ENCODE data around the gene RNF126.

RNF126 gene

DNA sequence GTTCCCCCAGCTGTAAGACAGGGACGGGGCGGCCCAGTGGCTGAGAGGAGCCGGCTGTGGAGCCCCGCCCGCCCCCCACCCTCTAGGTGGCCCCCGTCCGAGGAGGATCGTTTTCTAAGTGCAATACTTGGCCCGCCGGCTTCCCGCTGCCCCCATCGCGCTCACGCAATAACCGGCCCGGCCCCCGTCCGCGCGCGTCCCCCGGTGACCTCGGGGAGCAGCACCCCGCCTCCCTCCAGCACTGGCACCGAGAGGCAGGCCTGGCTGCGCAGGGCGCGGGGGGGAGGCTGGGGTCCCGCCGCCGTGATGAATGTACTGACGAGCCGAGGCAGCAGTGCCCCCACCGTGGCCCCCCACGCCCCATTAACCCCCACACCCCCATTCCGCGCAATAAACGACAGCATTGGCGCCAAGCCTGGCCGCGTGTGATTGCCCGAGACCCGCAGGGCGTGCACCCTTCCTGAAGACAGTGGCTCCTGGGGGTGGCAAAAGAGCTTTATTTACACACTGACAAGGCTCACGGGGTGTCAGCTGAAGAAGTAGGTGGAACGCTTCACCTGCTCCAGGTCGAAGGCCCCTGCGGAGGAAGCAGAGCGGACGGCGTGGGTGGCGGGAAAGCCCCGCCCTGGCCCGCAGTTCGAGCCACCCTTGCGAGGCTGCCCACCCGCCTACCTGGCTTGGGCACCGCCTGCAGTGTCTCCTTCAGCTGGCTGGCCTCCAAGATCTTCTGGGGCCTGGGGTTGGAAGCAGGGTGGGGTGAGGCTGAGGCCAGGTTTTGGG, 46.1 kb downstream of the RNF126 start:
- no peaks in the 10 kb centered on the region for H3K9me3 ChIP-seq
- no peak overlapping the region for H3K4me3 ChIP-seq
- peaks cover 40% of the 10 kb centered on the region for H3K36me3 ChIP-seq (replicated peaks)
- DNase-seq (ENCODE audit: low spot score in 2 of 2), result no peak
- no peaks in the 10 kb centered on the region for H3K4me1 ChIP-seq
- in situ Hi-C loops (cut with MboI; ENCODE audit: low sequenced_read_pairs), result no loop called here
- no peaks in the 10 kb centered on the region for H3K27me3 ChIP-seq (ENCODE audit: low read depth)

DNA sequence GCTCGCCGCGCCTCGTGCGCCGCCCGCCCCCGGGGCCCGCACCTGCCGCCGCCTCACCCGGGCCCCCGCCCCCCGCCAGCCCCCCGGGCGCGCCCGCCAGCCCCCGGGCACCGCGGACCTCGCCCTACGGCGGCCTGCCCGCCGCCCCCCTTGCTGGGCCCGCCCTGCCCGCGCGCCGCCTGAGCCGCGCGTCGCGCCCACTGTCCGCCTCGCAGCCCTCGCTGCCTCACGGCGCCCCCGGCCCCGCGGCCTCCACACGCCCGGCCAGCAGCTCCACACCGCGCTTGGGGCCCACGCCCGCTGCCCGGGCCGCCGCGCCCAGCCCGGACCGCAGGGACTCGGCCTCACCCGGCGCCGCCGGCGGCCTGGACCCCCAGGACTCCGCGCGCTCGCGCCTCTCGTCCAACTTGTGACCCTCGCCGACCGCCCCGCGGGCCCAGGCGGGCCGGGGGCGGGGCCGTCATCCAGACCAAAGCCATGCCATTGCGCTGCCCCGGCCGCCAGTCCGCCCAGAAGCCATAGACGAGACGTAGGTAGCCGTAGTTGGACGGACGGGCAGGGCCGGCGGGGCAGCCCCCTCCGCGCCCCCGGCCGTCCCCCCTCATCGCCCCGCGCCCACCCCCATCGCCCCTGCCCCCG, 46.8 kb downstream of the RNF126 start:
- Histone ChIP-seq H3K36me3 (replicated peaks) (peaks cover 39% of the 10 kb centered on the region), H3K9me3 (no peaks in the 10 kb centered on the region), H3K4me3 (no peak overlapping the region), H3K27me3 (ENCODE audit: low read depth) (no peaks in the 10 kb centered on the region), H3K4me1 (no peaks in the 10 kb centered on the region)
- in situ Hi-C loops (cut with MboI; ENCODE audit: low sequenced_read_pairs), result no loop called here
- no peak for DNase-seq (ENCODE audit: low spot score in 2 of 2)

DNA sequence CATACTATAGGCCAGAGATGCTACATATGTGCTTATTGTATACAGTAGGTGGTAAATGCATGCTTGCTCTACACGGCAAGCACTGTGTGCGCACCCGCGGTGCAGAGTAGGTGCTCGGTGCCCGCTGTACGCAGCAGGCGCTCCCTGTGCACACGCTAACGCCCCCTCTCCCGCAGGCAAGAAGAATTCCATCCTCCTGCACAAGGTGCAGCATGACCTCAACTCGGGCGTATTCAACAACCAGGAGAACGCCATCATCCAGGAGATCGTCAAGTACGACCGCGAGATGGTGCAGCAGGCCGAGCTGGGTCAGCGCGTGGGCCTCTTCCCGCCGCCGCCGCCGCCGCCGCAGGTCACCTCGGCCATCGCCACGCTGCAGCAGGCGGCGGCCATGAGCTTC, 47.4 kb downstream of the RNF126 start:
- Histone ChIP-seq H3K4me3 (no peak overlapping the region), H3K4me1 (no peaks in the 10 kb centered on the region), H3K9me3 (no peaks in the 10 kb centered on the region), H3K36me3 (replicated peaks) (peaks cover 39% of the 10 kb centered on the region), H3K27me3 (ENCODE audit: low read depth) (no peaks in the 10 kb centered on the region)
- DNase-seq (ENCODE audit: low spot score in 2 of 2), result no peak
- in situ Hi-C loops (cut with MboI; ENCODE audit: low sequenced_read_pairs), result no loop called here

DNA sequence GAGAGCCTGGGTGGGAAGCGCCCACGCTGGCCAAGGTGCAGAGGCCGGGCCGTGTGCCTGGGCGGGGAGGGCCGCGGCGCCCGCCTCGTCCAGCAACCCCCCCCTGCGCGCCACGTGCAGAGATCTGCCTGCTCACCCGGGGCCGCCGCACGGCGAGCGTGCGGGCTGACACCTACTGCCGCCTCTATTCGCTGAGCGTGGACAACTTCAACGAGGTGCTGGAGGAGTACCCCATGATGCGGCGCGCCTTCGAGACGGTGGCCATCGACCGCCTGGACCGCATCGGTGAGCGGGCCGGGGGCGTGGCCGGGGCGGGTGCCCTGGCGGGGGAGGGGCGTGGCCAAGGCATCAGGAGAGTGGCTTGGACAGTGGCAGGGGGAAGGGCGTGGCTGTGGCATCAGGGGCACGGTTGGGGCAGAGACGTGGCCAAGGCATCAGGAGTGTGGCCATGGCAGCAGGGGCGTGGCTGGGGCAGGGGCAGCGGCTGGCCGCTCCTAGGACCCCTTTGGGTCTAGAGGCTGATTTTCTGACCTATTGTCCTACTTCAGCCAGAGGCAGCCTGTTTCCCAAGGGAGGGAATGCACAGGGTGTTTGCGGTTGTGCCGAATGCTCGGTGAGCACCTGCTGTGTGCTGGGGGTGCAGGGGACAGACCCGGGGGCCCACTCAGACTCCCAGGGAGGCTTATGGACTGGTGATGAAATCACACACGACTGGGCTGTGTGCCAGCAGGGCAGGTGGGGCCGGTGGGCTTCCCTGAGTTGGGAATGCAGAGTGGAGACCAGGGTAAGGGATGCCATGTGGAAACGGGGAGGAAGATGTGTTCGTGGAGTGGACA, 49.1 kb downstream of the RNF126 start:
- no peaks in the 10 kb centered on the region for H3K27me3 ChIP-seq (ENCODE audit: low read depth)
- H3K36me3 ChIP-seq (replicated peaks), result peaks cover 23% of the 10 kb centered on the region
- no peaks in the 10 kb centered on the region for H3K4me1 ChIP-seq
- in situ Hi-C loops (cut with MboI; ENCODE audit: low sequenced_read_pairs), result no loop called here
- no peak overlapping the region for H3K4me3 ChIP-seq
- DNase-seq (ENCODE audit: low spot score in 2 of 2), result no peak
- no peaks in the 10 kb centered on the region for H3K9me3 ChIP-seq

DNA sequence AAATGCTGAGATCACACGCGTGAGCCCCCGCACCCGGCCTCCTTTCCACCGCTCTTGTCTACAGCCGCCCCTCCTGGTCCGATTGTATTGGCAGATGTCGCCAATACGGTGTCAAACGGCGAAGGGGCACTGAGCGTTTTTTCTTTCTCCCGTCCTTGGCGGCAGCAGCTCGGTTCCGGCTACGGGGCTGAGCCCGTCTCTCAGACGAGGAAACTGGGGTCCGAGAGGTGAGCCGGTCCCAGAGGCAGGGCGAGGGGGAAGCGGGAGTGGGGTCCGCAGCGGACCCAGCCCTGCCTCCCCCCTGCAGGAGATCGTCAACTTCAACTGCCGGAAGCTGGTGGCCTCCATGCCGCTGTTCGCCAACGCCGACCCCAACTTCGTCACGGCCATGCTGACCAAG, 50.1 kb downstream of the RNF126 start:
- H3K4me3 ChIP-seq, result no peak overlapping the region
- DNase-seq (ENCODE audit: low spot score in 2 of 2), result no peak
- no peaks in the 10 kb centered on the region for H3K9me3 ChIP-seq
- H3K27me3 ChIP-seq (ENCODE audit: low read depth), result no peaks in the 10 kb centered on the region
- no peaks in the 10 kb centered on the region for H3K4me1 ChIP-seq
- H3K36me3 ChIP-seq (replicated peaks), result peaks cover 13% of the 10 kb centered on the region
- in situ Hi-C loops (cut with MboI; ENCODE audit: low sequenced_read_pairs), result no loop called here

DNA sequence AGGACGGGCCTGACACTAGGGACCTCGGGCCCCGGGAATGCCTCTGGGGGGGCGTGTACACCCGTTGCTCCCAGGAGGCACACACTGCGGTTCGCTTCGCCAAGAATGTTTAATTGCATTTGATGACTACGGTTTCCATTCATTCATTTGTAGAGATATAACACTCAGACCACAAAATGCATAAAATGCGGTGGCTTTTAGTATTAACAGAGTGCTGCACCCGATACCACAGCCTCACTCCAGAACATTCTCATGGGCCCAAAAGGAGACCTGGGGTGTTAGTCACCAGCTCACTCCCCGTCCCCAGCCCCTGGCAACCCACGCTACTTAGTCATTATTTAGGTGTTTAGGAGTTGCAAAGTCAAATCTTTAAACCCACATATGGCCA, 51.5 kb downstream of the RNF126 start:
- DNase-seq (ENCODE audit: low spot score in 2 of 2), result no peak
- in situ Hi-C loops (cut with MboI; ENCODE audit: low sequenced_read_pairs), result no loop called here
- peaks cover 13% of the 10 kb centered on the region for H3K36me3 ChIP-seq (replicated peaks)
- no peaks in the 10 kb centered on the region for H3K4me1 ChIP-seq
- no peak overlapping the region for H3K4me3 ChIP-seq
- no peaks in the 10 kb centered on the region for H3K9me3 ChIP-seq
- H3K27me3 ChIP-seq (ENCODE audit: low read depth), result no peaks in the 10 kb centered on the region

DNA sequence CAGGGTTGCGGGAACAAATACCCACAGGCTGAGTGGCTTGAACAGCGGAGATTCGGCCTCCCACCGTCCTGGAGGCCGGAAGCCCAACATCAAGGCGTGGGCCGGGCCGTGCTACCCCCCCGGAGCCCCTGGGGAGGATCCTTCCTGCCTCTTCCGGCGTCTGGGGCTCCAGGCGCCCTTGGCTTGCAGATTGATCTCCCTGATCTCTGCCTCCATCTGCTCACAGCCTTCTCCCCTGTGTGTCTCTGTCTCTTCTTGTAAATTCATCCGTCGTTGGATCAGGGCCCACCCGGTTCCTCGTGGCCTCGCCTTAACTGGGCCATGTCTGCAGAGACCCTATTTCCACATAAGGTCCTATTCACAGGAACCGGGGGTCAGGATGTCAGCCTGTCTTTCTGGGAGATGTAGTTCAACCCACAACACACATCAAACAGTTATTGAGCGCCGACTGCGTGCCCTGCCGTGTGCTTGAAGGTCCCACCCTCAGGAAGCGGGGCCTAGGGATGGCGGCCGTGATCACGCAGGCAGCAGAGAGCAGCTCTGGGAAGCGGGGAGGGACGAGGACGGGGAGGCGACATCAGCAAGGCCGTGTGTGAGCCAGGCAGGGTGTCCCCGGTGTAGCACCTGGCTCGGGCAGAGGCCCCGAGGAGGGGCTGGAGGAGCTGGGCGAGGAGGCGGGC, 52.1 kb downstream of the RNF126 start:
- Histone ChIP-seq H3K9me3 (peaks cover under 1% of the 10 kb centered on the region; the same call in 1 of the 2 replicates), H3K4me3 (no peak overlapping the region), H3K27me3 (ENCODE audit: low read depth) (no peaks in the 10 kb centered on the region), H3K4me1 (no peaks in the 10 kb centered on the region), H3K36me3 (replicated peaks) (peaks cover 13% of the 10 kb centered on the region)
- in situ Hi-C loops (cut with MboI; ENCODE audit: low sequenced_read_pairs), result no loop called here
- DNase-seq (ENCODE audit: low spot score in 2 of 2), result no peak

DNA sequence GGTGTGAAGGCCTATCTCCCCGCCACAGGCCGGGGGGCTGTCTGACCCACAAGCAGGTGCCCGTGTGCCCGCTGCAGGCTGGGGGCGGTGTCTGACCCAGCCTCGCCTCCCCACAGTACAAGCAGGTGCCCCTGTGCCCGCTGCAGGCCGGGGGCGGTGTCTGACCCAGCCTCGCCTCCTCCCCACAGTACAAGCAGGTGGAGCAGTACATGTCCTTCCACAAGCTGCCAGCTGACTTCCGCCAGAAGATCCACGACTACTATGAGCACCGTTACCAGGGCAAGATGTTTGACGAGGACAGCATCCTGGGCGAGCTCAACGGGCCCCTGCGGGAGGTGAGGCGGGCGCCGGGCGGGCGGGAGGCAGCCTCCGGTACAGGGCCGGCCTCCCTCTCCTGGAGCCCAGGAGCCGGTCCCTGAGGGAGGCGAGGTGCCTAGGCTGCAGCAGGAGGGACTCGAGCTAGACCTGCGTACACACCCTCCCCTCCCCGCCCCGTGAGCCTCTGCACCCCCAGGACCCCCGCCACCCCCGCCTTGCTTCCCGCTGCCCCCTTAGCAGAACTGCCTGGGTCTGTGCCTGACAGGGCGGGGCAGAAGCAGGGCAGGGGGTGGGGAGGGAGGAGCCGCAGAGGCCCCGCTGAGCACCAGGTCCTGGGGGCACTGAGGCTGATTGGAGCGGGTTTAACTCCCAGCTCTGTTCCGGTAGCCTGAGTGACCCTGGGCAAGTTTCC, 52.8 kb downstream of the RNF126 start:
- in situ Hi-C loops (cut with MboI; ENCODE audit: low sequenced_read_pairs), result no loop called here

DNA sequence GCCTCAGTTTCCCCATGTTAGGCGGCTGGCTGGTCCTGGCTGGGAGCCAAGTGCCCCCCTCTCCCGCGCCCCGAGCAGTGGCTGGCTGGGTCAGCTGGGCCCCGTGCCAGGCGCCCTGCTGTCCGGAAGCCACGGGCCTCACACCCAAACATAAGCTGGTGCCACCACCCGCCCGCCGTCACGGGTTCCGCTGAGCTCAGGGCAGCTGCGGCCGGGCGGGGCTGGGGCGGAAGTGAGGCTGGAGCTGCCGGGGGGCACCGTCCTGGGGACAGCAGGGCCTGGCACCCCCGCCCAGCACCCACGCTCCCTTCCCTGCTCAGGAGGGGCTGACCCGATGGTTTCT, 54.0 kb downstream of the RNF126 start:
- peaks cover 3% of the 10 kb centered on the region; the same call in 1 of the 2 replicates for H3K9me3 ChIP-seq
- in situ Hi-C loops (cut with MboI; ENCODE audit: low sequenced_read_pairs), result no loop called here
- peaks cover 3% of the 10 kb centered on the region; the same call in 1 of the 2 replicates for H3K36me3 ChIP-seq (replicated peaks)
- no peaks in the 10 kb centered on the region for H3K4me1 ChIP-seq
- DNase-seq (ENCODE audit: low spot score in 2 of 2), result no peak
- H3K4me3 ChIP-seq, result no peak overlapping the region
- no peaks in the 10 kb centered on the region for H3K27me3 ChIP-seq (ENCODE audit: low read depth)

More for the DNA sequence above, 52.8 kb downstream of the RNF126 start:
- no peak for DNase-seq (ENCODE audit: low spot score in 2 of 2)
- no peaks in the 10 kb centered on the region for H3K27me3 ChIP-seq (ENCODE audit: low read depth)
- peaks cover 13% of the 10 kb centered on the region for H3K36me3 ChIP-seq (replicated peaks)
- no peaks in the 10 kb centered on the region for H3K4me1 ChIP-seq
- peaks cover 3% of the 10 kb centered on the region; the same call in 1 of the 2 replicates for H3K9me3 ChIP-seq
- no peak overlapping the region for H3K4me3 ChIP-seq

DNA sequence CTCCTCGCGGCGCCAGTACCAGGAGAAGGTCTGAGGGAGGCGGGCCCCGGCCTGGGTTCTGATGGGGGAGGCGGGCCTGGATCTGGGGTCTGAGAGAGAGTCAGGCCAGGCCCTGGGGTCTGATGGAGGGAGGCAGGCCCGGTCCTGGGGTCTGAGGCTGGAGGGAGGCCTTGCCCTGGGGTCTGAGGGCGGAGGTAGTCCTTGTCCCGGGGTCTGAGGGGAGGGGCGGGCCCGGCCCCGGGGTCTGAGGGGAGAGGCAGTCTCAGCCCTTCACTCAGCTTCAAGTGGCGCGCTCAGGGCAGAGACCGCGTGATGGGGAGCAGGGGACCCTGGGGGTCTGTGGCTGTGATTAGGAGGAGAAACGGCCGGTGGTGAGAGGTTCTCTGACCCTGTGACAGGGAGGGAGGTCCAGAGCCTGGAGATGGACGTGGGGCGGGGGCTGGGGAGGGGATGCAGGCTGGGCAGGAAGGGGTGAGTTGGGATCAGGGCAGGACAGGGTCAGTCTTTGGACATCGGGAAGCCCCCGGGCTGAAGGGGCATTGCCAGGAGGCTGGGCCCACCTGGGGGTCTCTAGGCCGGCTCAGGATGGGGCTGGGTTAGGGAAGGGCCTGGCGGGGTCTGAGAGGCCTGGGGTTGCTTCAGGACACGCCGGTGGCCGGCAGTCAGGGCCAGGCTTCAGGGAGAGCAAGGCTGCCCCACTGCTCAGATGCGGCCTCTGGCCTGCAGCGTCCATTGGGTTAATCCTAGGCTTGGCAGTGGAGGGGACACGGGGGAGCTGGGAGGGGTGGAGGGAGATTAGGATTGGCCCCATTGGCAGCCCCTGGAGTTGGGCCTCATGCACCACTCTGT, 54.6 kb downstream of the RNF126 start:
- no peak for DNase-seq (ENCODE audit: low spot score in 2 of 2)
- in situ Hi-C loops (cut with MboI; ENCODE audit: low sequenced_read_pairs), result no loop called here
- H3K36me3 ChIP-seq (replicated peaks), result 0 out of 2 replicates have a peak, but pooled peaks cover 3% of the 10 kb centered on the region

DNA sequence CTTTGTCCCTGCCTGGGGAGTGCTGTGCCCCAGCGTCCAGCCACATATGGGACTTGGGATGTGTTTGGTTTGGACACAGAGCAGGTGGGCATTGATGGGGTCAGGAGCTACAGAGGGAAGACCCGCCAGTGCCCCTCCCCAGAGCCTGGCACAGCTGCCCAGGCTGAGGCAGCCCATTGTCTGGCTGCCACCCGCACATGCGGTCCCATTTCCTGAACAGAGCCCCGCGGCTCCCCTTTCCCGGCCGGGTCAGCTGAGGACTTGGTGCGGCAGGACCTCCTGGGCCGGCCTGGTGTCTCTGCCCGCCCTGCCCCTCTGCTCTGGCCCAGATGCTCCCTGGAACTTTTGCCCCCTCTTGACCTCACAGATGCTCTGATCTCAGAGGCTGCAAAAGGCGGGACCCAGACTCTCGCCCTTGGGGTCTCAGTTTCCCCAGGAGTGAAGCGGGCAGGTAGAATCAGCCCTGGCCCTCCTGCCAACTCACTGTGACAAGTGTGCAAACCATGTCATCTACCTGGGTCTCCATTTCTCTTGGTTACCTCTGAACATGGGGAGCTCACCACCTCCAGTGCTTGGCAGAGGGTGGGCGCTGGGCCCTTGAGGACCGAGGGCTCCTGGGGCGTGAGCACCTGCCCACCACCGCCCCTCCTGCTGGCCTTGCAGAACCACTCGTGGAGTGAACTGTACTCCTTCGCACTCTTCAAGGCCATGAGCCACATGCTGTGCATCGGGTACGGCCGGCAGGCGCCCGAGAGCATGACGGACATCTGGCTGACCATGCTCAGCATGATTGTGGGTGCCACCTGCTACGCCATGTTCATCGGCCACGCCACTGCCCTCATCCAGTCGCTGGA, 55.5 kb downstream of the RNF126 start:
- DNase-seq (ENCODE audit: low spot score in 2 of 2), result no peak
- no peak overlapping the region for H3K4me3 ChIP-seq
- peaks cover 3% of the 10 kb centered on the region; the same call in 1 of the 2 replicates for H3K9me3 ChIP-seq
- H3K36me3 ChIP-seq (replicated peaks), result 0 out of 2 replicates have a peak, but pooled peaks cover 3% of the 10 kb centered on the region
- no peaks in the 10 kb centered on the region for H3K4me1 ChIP-seq
- in situ Hi-C loops (cut with MboI; ENCODE audit: low sequenced_read_pairs), result no loop called here
- no peaks in the 10 kb centered on the region for H3K27me3 ChIP-seq (ENCODE audit: low read depth)

More for the DNA sequence above, 54.6 kb downstream of the RNF126 start:
- Histone ChIP-seq H3K27me3 (ENCODE audit: low read depth) (no peaks in the 10 kb centered on the region), H3K9me3 (peaks cover 3% of the 10 kb centered on the region; the same call in 1 of the 2 replicates), H3K4me3 (no peak overlapping the region), H3K4me1 (no peaks in the 10 kb centered on the region)

All from HAP-1 (cell line).